Lung (tissue), 12 donors: Measurements from ENCODE around the gene CENPP. TPM values are rescaled to one million over a fixed set of nuclear protein-coding genes. Genes with fewer than 3 reads are reported as not detected.

ENCODE experiments used
- ATAC-seq: fragments of 200-7000 bp; cut with Tn5 transposase; one replicate; pipeline ENCODE4 v1.9.1; 2020; ENCODE audit warnings: moderate number of reproducible peaks; ENCODE audit not compliant: insufficient read depth, low FRiP score
- DNase-seq, 3 donors: peaks; one replicate each; pipeline ENCODE4 v3.0.0-alpha.2; 2013 to 2017
- H3K27ac ChIP-seq, 2 donors: one replicate each; pipeline ENCODE4 v1.5.1; 2013; ENCODE audit warnings: mild to moderate bottlenecking in 2 of 2, moderate library complexity in 2 of 2, control low read depth in 1 of 2, inconsistent platforms in 1 of 2, low read depth in 1 of 2, low read length in 1 of 2
- H3K27me3 ChIP-seq, 3 donors: one replicate each; pipeline ENCODE4 v1.5.1; 2013; ENCODE audit warnings: low read length in 2 of 3; ENCODE audit not compliant: control insufficient read depth in 3 of 3, insufficient read depth in 3 of 3
- H3K36me3 ChIP-seq, 4 donors: one replicate each; pipeline ENCODE4 v1.5.1; 2013; ENCODE audit warnings: low read length in 4 of 4, mild to moderate bottlenecking in 1 of 4, moderate library complexity in 1 of 4; ENCODE audit not compliant: control insufficient read depth in 4 of 4, insufficient read depth in 4 of 4
- H3K4me1 ChIP-seq, 5 donors: one replicate each; pipeline ENCODE4 v1.5.1; 2013; ENCODE audit warnings: low read length in 5 of 5, mild to moderate bottlenecking in 2 of 5, moderate library complexity in 1 of 5; ENCODE audit not compliant: control insufficient read depth in 5 of 5, insufficient read depth in 5 of 5
- H3K4me3 ChIP-seq: one replicate; pipeline ENCODE4 v1.5.1; 2013; ENCODE audit warnings: mild to moderate bottlenecking, control low read depth, moderate library complexity
- H3K9ac ChIP-seq, 2 donors: one replicate each; pipeline ENCODE4 v1.5.1; 2013; ENCODE audit warnings: low read length in 2 of 2, control low read depth in 1 of 2; ENCODE audit not compliant: insufficient read depth in 1 of 2
- H3K9me3 ChIP-seq, 4 donors: one replicate each; pipeline ENCODE4 v1.5.1; 2013; ENCODE audit warnings: low read length in 3 of 4, mild to moderate bottlenecking in 1 of 4, moderate library complexity in 1 of 4; ENCODE audit not compliant: control insufficient read depth in 4 of 4, insufficient read depth in 3 of 4
- WGBS, 2 donors: extraction: QIAGEN DNeasy Blood & Tissue Kit; methylation state at CpG; one replicate each; pipeline ENCODE4 v1.1.7; 2013; 5-methylcytosine and 5-hydroxymethylcytosine counted together
- polyA plus RNA-seq, 2 donors: library from polyadenylated mRNA; stranded (reverse); fragments of 200-250 nt; gene quantifications; one replicate each; pipeline ENCODE4 v1.2.1, GENCODE V29; 2013
- total RNA-seq, 2 donors: library from RNA; depleted of rRNA in 1 of 2; stranded (reverse); fragments of >200 nt in 1 of 2; gene quantifications; one replicate each; pipeline ENCODE4 v1.2.1, GENCODE V29; 2014 to 2021
- TF ChIP-seq, protein P1 (sequence below): IDR thresholded peaks from 2 replicates; pipeline ENCODE4 v1.5.1; 2012; ENCODE audit warnings: mild to moderate bottlenecking; ENCODE audit errors: control extremely low read depth, extremely low read depth
- donor health status: control.
- donor health status: control.
- donor health status: Bipolar disorder and iron deficiency.
- donor health status: healthy.
- donor health status: DM: yes; HTN: yes; CAD: no.

Gene CENPP
- total and polyA plus RNA-seq, 4 donors: 1.2 to 11.8 (median 2.9) TPM

DNA sequence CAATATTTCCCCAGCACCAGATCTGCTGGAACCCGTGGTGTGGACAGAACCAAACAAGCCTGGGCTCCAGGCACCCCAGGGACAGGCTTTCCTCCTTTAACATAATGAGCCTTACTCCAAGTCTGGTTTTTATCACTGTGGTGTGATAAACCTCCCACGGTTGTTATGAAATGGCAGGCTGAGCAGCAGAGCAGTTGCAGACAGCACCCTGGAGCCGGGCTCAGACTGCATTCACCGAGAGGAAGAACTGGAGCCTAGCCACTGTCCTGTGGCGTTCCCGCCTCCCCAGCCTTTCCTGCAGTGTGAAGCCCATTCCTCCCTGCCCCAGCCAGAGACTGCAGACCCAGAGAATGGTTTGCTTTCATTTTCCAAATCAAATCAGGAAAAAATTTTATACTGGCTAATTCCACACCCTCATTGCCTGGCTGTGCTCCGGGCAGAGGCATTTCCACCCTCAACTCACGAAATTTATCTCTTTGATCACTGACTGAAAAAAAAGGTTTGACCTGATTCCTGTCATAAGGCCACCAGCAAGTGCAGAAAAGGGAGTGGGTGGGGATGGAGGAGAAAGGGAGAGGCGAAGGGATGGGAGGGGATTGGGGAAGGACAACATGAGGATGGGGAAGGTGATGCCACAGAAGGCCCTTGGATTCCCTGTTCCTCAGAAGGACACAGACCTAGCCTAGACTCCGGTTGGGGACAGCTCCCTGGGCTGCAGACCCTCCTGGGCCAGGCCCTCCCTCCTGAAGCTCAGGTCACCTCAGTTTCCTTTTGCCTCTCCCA, 325.3 kb downstream of the CENPP start:
- TF ChIP-seq, protein P1, sequence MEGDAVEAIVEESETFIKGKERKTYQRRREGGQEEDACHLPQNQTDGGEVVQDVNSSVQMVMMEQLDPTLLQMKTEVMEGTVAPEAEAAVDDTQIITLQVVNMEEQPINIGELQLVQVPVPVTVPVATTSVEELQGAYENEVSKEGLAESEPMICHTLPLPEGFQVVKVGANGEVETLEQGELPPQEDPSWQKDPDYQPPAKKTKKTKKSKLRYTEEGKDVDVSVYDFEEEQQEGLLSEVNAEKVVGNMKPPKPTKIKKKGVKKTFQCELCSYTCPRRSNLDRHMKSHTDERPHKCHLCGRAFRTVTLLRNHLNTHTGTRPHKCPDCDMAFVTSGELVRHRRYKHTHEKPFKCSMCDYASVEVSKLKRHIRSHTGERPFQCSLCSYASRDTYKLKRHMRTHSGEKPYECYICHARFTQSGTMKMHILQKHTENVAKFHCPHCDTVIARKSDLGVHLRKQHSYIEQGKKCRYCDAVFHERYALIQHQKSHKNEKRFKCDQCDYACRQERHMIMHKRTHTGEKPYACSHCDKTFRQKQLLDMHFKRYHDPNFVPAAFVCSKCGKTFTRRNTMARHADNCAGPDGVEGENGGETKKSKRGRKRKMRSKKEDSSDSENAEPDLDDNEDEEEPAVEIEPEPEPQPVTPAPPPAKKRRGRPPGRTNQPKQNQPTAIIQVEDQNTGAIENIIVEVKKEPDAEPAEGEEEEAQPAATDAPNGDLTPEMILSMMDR: no peak
- peaks cover 9 to 46% (median 15%) of the 10 kb centered on the region in 4 donors for H3K36me3 ChIP-seq
- H3K27ac ChIP-seq: no peak overlapping the region
- no peaks in the 10 kb centered on the region for H3K4me1 ChIP-seq
- H3K4me3 ChIP-seq: no peak overlapping the region
- ATAC-seq (peak; percentile 27), DNase-seq (no peak)
- H3K9me3 ChIP-seq: no peaks in the 10 kb centered on the region
- no peak overlapping the region for H3K9ac ChIP-seq
- 85 to 87% methylated on average over 10 of the region's 10 CpGs for WGBS, 2 donors
- no peaks in the 10 kb centered on the region for H3K27me3 ChIP-seq

DNA sequence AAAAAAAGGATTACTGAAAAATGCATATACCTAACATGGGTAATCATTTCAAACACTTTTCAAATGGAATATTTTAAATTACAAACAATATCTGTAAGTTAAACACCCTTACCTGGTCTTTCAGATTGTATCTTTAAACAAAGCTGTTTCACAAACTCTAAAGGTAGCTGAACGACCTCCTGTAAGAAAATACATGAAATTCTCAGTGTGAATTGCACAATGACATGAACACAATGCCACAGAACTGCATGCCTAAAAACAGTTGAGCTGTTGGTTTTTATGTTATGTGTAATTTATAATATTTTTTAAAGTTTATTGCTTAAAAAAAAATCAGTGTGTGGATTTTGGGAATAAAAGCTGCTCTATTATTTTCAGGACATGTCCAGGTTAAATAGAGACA, 326.7 kb downstream of the CENPP start:
- DNase-seq: no peak
- ATAC-seq: no peak
- Histone ChIP-seq H3K4me1 (no peaks in the 10 kb centered on the region), H3K4me3 (no peak overlapping the region), H3K9me3 (no peaks in the 10 kb centered on the region), H3K27ac (no peak overlapping the region), H3K36me3 (peaks cover 7 to 56% (median 12%) of the 10 kb centered on the region in 4 donors), H3K27me3 (no peaks in the 10 kb centered on the region), H3K9ac (no peak overlapping the region)
- TF ChIP-seq, protein P1: no peak
- WGBS, 2 donors: 31 to 51% methylated on average over 1 of the region's 1 CpG

- ATAC-seq: no peak
- 93 to 94% methylated on average over 19 of the region's 19 CpGs for WGBS, 2 donors
- H3K36me3 ChIP-seq: peaks cover 0 to 47% (median 2%) of the 10 kb centered on the region in 4 donors
Measured at GRCh38 chr9:92654481-92655301, 328.9 kb downstream of the CENPP start.

More at GRCh38 chr9:92654481-92655301, 328.9 kb downstream of the CENPP start:
- DNase-seq: no peak
- no peaks in the 10 kb centered on the region for H3K4me1 ChIP-seq
- H3K9ac ChIP-seq: no peak overlapping the region
- H3K27ac ChIP-seq: no peak overlapping the region
- H3K9me3 ChIP-seq: no peaks in the 10 kb centered on the region
- H3K4me3 ChIP-seq: no peak overlapping the region
- TF ChIP-seq, protein P1: no peak
- H3K27me3 ChIP-seq: no peaks in the 10 kb centered on the region
